ENCODE data around the gene ETS2.

DNA sequence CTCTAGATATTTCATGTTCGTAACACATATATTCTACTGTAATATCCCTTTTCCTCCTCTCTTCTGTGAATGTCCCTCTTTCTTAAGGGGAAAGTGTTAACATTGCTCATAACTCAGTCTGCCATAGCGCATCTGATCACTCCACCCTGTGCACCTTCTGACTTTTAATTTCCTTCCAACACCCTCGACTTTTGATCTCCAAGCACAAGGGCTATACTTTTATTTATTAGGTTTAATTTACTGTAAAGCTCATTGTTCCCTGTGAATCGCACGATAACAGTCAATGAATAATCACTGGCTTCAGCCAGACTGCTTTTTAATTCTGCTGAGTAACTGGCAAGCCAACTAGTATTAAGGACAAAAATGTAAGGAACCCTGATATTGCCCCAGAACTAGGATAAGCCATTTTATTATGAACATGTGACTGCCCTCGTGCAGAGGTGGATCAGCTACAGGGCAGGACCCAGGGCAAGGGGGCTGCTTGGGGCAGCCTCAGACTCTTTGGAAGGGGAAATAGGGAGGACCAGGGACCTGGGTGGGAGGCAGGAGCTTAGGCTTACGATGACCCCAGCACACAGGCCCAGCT, 2.6 kb upstream of the ETS2 start:
- TF ChIP-seq POLR2AphosphoS5 (IDR thresholded peaks at IDR 0.05; ENCODE audit: low read depth) = no peak
- no peak for TF ChIP-seq EZH2phosphoT487 (IDR thresholded peaks at IDR 0.05; ENCODE audit: unreplicated experiment)

Data from GM23338 (cell line).